RWPE1 (cell line): ENCODE results near the gene ZNF135.

Experiments
- CTCF ChIA-PET: fragments of 350-600 bp; sonication (Branson Sonifier 250); formaldehyde crosslinking; extraction: SDS; loops from one replicate; lab custom pipeline; 2021; lab: Yijun Ruan, JAX
- POLR2A ChIA-PET: fragments of 400-600 bp; formaldehyde crosslinking; extraction: SDS; loops from one replicate; lab custom pipeline; 2020; ENCODE audit warnings: antibody characterized with exemption; ENCODE audit not compliant: low non-redundant PET; lab: Yijun Ruan, JAX
- DNase-seq: peaks from one replicate; pipeline ENCODE4 v3.0.0; 2012; ENCODE audit warnings: low spot score
- H3K27ac ChIP-seq: fragments of 450-650 bp; 2 replicates; pipeline ENCODE4 v1.5.1; 2017
- CTCF ChIP-seq: fragments of 450-650 bp; conservative IDR thresholded peaks from 2 replicates; pipeline ENCODE4 v1.5.1; 2017; ENCODE audit warnings: low read depth, mild to moderate bottlenecking

Gene ZNF135

GRCh38 chr19:58067240-58067912 is 8.3 kb downstream of the ZNF135 start:
- ChIA-PET CTCF (interaction anchor here (0.6 kb wide), 1 partner anchor 12 kb away, joined by 5 read pairs; no protein-coding TSS in a partner anchor), POLR2A (no interaction called here)
- TF ChIP-seq CTCF, result no peak
- H3K27ac ChIP-seq, result no peak overlapping the region
- no peak for DNase-seq

DNA sequence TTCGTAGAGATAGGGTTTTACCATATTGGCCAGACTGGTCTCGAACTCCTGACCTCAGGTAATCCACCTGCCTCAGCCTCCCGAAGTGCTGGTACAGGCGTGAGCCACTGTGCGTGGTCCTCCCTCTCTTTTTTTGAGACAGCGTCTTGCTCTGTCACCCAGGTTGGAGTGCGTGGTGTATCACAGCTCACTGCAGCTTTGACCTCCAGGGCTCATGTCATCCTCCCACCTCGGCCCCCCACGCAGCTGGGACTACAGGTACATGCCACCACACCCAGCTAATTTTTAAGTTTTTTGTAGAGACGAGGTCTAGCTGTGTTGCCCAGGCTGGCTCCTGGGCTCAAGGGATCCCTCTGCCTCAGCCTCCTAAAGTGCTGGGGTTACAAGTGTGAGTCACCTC is 20.7 kb downstream of the ZNF135 start:
- TF ChIP-seq CTCF, result no peak
- DNase-seq, result no peak
- no peak overlapping the region for H3K27ac ChIP-seq
- ChIA-PET CTCF (no interaction called here), POLR2A (no interaction called here)

DNA sequence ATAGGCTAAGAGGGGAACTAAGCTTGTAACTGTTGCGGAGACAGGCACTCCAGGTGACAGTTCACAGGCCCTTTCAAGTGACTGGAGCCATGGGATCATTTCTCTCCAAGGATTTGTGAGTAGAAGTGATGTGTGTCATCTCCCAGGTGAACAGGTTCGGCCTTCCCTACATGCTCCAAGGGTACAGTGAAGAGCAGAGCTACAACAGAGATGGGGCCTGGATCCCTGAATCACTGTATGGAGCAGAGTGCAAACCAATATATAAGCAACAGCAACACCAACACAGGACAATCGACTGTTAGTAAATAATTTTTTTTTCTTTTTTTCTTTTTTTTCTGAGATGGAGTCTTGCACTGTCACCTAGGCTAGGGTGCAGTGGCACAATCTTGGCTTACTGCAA is 23.9 kb downstream of the ZNF135 start:
- TF ChIP-seq CTCF, result no peak
- DNase-seq, result no peak
- no peak overlapping the region for H3K27ac ChIP-seq
- POLR2A ChIA-PET, result no interaction called here
- CTCF ChIA-PET, result no interaction called here

DNA sequence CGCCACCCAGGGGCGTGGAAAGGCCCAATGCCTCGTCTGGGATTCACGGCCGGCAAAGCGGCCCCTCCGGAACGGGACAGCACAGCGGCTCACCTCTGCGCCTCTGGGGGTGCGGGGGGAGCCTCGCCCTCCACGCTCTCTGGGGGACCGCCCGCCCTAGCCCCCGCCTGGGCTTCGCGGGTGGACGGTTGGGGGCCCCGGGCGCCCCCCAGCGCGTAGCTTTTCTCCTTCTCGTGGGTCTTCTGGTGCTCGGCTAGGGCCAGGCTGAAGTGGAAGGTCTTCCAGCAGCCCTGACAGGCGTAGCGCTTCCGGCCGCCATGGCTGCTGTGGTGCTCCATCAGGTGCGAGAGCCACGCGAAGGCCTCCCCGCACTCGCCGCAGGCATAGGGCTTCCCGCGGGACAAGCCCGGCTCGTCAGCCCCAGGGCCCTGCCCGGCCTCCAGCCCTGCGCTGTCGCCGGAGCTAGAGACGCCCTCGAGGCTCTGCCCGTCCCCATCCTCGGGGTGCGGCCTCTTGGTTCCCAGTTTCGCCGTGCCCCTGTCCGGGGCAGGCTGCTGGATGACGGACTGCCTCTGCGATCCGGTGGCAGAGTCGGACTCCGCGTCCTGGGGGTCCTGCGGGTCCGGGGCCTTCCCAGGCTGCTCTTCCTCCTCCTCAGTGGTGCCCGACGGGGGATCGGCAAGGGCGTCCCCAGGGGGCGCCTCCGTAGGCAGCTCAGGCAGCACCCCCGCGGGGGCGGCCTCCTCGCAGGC is 25.7 kb downstream of the ZNF135 start:
- CTCF ChIA-PET, result no interaction called here
- POLR2A ChIA-PET, result interaction anchor here (0.5 kb wide), 1 partner anchor 8 kb away, joined by 3 read pairs; no protein-coding TSS in a partner anchor
- no peak overlapping the region for H3K27ac ChIP-seq
- DNase-seq, result no peak
- TF ChIP-seq CTCF, result no peak

- POLR2A ChIA-PET, result no interaction called here
- H3K27ac ChIP-seq, result no peak overlapping the region
- no peak for TF ChIP-seq CTCF
- DNase-seq, result no peak
- CTCF ChIA-PET, result no interaction called here
These were observed 26.3 kb downstream of the ZNF135 start for GRCh38 chr19:58085348-58085875.

GRCh38 chr19:58086825-58087710 is 28.0 kb downstream of the ZNF135 start:
- TF ChIP-seq CTCF, result no peak
- no peak for DNase-seq
- CTCF ChIA-PET, result no interaction called here
- no peak overlapping the region for H3K27ac ChIP-seq
- POLR2A ChIA-PET, result no interaction called here
